ENCODE results near the gene PRKN. TPM values are rescaled to one million over a fixed set of nuclear protein-coding genes. Genes with fewer than 3 reads are reported as not detected.
A peak's percentile ranks its signal among the peaks of the same experiment; 100 is the strongest.

Gene PRKN
- total RNA-seq, 1 donor from 2014 or later: 25.5 TPM

GRCh38 chr6:161836643-161837448, 890.7 kb downstream of the PRKN start:
- H3K4me1 ChIP-seq: peaks cover 5% of the 10 kb centered on the region
- no peak for DNase-seq
- no peaks in the 10 kb centered on the region for H3K36me3 ChIP-seq
- H3K27me3 ChIP-seq (ENCODE audit: low read depth): no peaks in the 10 kb centered on the region
- H3K4me3 ChIP-seq: no peak overlapping the region
- peak; percentile 42 for TF ChIP-seq CTCF (IDR thresholded peaks at IDR 0.05; ENCODE audit: borderline replicate concordance)
- intact Hi-C loops (cut with micrococcal nuclease): no loop called here
- no peaks in the 10 kb centered on the region for H3K9me3 ChIP-seq (replicated peaks)
- no peak overlapping the region for H3K27ac ChIP-seq (replicated peaks)

- no peak overlapping the region for H3K4me3 ChIP-seq
- no peak overlapping the region for H3K27ac ChIP-seq (replicated peaks)
- no peaks in the 10 kb centered on the region for H3K9me3 ChIP-seq (replicated peaks)
- H3K27me3 ChIP-seq (ENCODE audit: low read depth): no peaks in the 10 kb centered on the region
- TF ChIP-seq CTCF (IDR thresholded peaks at IDR 0.05; ENCODE audit: borderline replicate concordance): no peak
- no peaks in the 10 kb centered on the region for H3K36me3 ChIP-seq
- no peak for DNase-seq
- intact Hi-C loops (cut with micrococcal nuclease): no loop called here
- H3K4me1 ChIP-seq: peaks cover 5% of the 10 kb centered on the region
Observed at GRCh38 chr6:161835500-161836215, 891.9 kb downstream of the PRKN start.

- Histone ChIP-seq H3K9me3 (replicated peaks) (no peaks in the 10 kb centered on the region), H3K27me3 (ENCODE audit: low read depth) (no peaks in the 10 kb centered on the region), H3K27ac (replicated peaks) (no peak overlapping the region), H3K4me1 (peaks cover 5% of the 10 kb centered on the region), H3K4me3 (no peak overlapping the region), H3K36me3 (no peaks in the 10 kb centered on the region)
- TF ChIP-seq CTCF (IDR thresholded peaks at IDR 0.05; ENCODE audit: borderline replicate concordance): no peak
- intact Hi-C loops (cut with micrococcal nuclease): no loop called here
- no peak for DNase-seq
Observed at GRCh38 chr6:161834426-161834825, 893.1 kb downstream of the PRKN start.

- Histone ChIP-seq H3K27me3 (ENCODE audit: low read depth) (no peaks in the 10 kb centered on the region), H3K9me3 (replicated peaks) (no peaks in the 10 kb centered on the region), H3K36me3 (no peaks in the 10 kb centered on the region), H3K4me1 (no peaks in the 10 kb centered on the region), H3K4me3 (no peak overlapping the region), H3K27ac (replicated peaks) (no peak overlapping the region)
- intact Hi-C loops (cut with micrococcal nuclease): no loop called here
- no peak for DNase-seq
- TF ChIP-seq CTCF (IDR thresholded peaks at IDR 0.05; ENCODE audit: borderline replicate concordance): no peak
Observed at GRCh38 chr6:161833099-161833860, 894.3 kb downstream of the PRKN start.

GRCh38 chr6:161832622-161833021, 894.9 kb downstream of the PRKN start:
- TF ChIP-seq CTCF (IDR thresholded peaks at IDR 0.05; ENCODE audit: borderline replicate concordance): no peak
- intact Hi-C loops (cut with micrococcal nuclease): no loop called here
- DNase-seq: no peak

More at GRCh38 chr6:161832622-161833021, 894.9 kb downstream of the PRKN start:
- H3K36me3 ChIP-seq: no peaks in the 10 kb centered on the region
- no peaks in the 10 kb centered on the region for H3K4me1 ChIP-seq
- no peaks in the 10 kb centered on the region for H3K9me3 ChIP-seq (replicated peaks)
- H3K4me3 ChIP-seq: no peak overlapping the region
- H3K27ac ChIP-seq (replicated peaks): no peak overlapping the region
- no peaks in the 10 kb centered on the region for H3K27me3 ChIP-seq (ENCODE audit: low read depth)
